Thoracic aorta (tissue), 2 donors: ENCODE data around the gene ATF2. TPM values are rescaled to one million over a fixed set of nuclear protein-coding genes. Genes with fewer than 3 reads are reported as not detected.

Source experiments
- ATAC-seq: fragments of 150-250 bp; one replicate; pipeline ENCODE4 v1.8.0; 2017; ENCODE audit warnings: low read depth; ENCODE audit not compliant: insufficient number of reproducible peaks, low FRiP score
- DNase-seq: peaks from one replicate; pipeline ENCODE4 v3.0.0-alpha.2; 2020; ENCODE audit warnings: low spot score
- H3K27ac ChIP-seq, 2 donors: fragments of 200-600 bp; sonication (generic); 1 replicate in 1 of 2; 2 replicates in 1 of 2; pipeline ENCODE4 v1.5.1; 2016; ENCODE audit warnings: mild to moderate bottlenecking in 2 of 2, moderate library complexity in 2 of 2
- H3K27me3 ChIP-seq: fragments of 200-600 bp; sonication (generic); replicated peaks from 2 replicates; pipeline ENCODE4 v1.6.0; 2016; ENCODE audit warnings: mild to moderate bottlenecking; ENCODE audit not compliant: insufficient read depth
- H3K36me3 ChIP-seq: fragments of 200-600 bp; sonication (generic); one replicate; pipeline ENCODE4 v1.5.1; 2016
- H3K4me1 ChIP-seq, 2 donors: fragments of 200-600 bp; sonication (generic); 1 replicate in 1 of 2; 2 replicates in 1 of 2; pipeline versions ENCODE4 v1.5.1 to v1.6.0; 2016; ENCODE audit warnings: low read depth in 2 of 2, mild to moderate bottlenecking in 1 of 2; ENCODE audit not compliant: control insufficient read depth in 1 of 2
- H3K4me3 ChIP-seq: fragments of 200-600 bp; sonication (generic); 2 replicates; pipeline ENCODE4 v1.5.1; 2016; ENCODE audit warnings: mild to moderate bottlenecking
- H3K9me3 ChIP-seq: fragments of 200-600 bp; sonication (generic); 2 replicates; pipeline ENCODE4 v1.5.1; 2016
- total RNA-seq, 2 donors: library from RNA; depleted of rRNA; stranded (reverse); fragments of >200 nt; gene quantifications; one replicate each; pipeline versions ENCODE4 v1.1.0 to v1.2.3, GENCODE V29; 2016
- TF ChIP-seq, protein P1 (sequence below): fragments of 200-600 bp; sonication (generic); IDR thresholded peaks from one replicate; pipeline ENCODE4 v1.5.1; 2019; ENCODE audit warnings: antibody characterized with exemption

ATF2 gene
- total RNA-seq, 2 donors from 2014 or later, result 58.9 to 62.6 TPM

DNA sequence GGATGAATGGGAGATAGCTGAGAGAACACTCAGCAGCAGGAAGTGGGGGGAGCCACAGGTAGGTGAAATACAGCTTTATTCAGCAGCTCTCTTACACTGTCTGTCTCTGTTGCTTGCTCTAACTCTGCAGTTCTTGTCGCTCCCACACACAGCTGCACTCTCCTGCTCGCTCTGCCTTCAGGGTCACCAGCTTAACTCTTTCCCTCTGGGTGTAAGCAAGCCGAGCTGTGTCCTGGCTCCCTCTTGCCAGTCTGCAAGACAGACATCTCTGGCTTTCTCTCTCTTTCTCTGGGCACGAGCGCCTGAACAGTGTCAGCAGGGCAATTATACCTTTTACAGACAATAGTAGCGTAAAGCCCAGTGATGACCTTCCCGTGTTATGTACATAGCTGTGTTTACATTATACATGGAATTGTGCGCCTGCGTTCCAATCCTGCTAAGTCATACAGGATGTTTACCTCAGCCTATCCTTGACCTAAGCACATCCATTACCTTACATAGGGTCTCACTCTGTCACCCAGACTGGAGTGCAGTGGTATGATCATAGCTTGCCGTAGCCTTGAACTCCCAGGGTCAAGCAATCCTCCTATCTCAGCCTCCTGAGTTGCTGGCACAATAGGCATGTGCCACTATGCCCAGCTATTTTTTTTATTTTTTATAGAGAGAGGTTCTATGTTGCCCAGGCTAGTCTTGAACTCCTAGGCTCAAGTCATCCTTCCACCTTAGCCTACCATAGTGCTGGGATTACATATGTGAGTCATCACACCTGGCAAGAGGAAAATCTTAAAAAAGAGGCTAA is 105.0 kb downstream of the ATF2 start:
- no peaks in the 10 kb centered on the region for H3K9me3 ChIP-seq
- no peak overlapping the region for H3K4me3 ChIP-seq
- no peak for ATAC-seq
- TF ChIP-seq, protein P1, sequence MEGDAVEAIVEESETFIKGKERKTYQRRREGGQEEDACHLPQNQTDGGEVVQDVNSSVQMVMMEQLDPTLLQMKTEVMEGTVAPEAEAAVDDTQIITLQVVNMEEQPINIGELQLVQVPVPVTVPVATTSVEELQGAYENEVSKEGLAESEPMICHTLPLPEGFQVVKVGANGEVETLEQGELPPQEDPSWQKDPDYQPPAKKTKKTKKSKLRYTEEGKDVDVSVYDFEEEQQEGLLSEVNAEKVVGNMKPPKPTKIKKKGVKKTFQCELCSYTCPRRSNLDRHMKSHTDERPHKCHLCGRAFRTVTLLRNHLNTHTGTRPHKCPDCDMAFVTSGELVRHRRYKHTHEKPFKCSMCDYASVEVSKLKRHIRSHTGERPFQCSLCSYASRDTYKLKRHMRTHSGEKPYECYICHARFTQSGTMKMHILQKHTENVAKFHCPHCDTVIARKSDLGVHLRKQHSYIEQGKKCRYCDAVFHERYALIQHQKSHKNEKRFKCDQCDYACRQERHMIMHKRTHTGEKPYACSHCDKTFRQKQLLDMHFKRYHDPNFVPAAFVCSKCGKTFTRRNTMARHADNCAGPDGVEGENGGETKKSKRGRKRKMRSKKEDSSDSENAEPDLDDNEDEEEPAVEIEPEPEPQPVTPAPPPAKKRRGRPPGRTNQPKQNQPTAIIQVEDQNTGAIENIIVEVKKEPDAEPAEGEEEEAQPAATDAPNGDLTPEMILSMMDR, result no peak
- DNase-seq, result no peak
- H3K27ac ChIP-seq, result no peak overlapping the region
- H3K4me1 ChIP-seq, result peaks cover 8 to 11% of the 10 kb centered on the region in 2 donors
- no peaks in the 10 kb centered on the region for H3K36me3 ChIP-seq
- no peaks in the 10 kb centered on the region for H3K27me3 ChIP-seq

DNA sequence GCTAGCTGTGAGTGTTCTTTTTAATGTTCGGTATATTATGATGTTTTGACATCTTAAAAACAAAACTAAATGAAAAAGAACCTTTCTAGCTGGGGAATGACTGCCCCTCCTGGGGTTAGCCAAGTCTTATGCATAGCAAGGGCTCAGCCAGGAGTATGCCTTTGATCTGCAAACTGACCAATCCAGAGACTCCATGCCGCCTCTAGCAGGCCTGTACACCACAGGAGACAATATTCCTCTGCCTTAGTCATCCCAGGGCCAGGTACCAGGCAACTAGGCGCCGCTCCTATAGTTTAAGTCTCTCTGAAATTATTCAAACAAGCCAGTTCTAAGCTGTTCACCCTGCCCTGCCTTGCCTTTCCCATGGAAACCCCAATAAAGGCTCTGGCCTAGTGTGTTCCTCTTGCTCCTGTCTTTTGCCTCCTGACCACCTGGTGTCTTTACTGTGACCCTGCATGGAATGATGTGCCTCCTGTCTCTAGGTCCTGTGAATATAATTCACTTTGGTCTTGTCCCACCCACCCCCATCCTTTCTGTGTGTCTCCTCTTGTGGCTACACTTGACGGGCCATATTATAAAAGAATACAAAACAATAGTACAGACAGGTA is 110.8 kb downstream of the ATF2 start:
- H3K27ac ChIP-seq, result no peak overlapping the region
- H3K27me3 ChIP-seq, result no peaks in the 10 kb centered on the region
- H3K4me3 ChIP-seq, result no peak overlapping the region
- H3K9me3 ChIP-seq, result no peaks in the 10 kb centered on the region
- no peaks in the 10 kb centered on the region for H3K4me1 ChIP-seq
- H3K36me3 ChIP-seq, result no peaks in the 10 kb centered on the region
- TF ChIP-seq, protein P1, result no peak
- ATAC-seq (no peak), DNase-seq (no peak)

DNA sequence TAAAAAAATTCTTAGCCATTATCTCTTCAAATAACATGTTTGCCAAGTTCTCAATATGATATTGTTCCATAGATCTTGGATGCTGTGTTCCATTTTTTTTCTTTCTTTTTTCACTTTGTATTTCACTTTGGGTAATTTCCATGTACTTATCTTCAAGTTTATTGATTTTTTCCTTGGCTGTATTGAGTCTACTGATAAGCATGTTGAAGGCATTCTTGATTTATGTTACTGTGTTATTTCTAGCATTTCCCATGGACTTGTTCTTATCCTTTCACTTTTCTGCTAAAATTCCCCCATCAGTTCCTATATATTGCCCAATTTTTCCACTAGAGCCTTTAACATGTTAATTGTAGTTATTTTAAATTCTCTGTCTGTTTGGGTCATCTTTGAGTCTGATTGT is 112.0 kb downstream of the ATF2 start:
- TF ChIP-seq, protein P1, result no peak
- ATAC-seq (no peak), DNase-seq (no peak)
- Histone ChIP-seq H3K4me1 (no peaks in the 10 kb centered on the region), H3K9me3 (no peaks in the 10 kb centered on the region), H3K4me3 (no peak overlapping the region), H3K36me3 (no peaks in the 10 kb centered on the region), H3K27me3 (no peaks in the 10 kb centered on the region), H3K27ac (no peak overlapping the region)

DNA sequence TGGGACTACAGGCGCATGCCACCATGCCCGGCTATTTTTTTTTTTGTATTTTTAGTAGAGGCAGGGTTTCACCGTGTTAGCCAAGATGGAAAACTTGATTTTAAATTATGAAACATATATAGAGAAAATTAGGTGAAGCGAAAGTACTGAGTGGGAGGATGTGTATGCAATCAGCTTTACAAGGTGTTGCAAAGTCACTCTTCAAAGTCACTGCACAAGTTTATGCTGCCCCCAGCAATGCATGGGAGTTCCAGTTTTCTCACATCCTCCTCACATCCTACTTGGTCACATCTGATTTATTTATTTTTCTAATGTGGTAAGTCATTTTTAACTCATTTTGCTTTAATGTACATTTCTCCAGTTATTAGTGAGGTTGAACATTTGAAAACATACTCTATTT is 113.7 kb downstream of the ATF2 start:
- Histone ChIP-seq H3K4me3 (no peak overlapping the region), H3K4me1 (no peaks in the 10 kb centered on the region)

DNA sequence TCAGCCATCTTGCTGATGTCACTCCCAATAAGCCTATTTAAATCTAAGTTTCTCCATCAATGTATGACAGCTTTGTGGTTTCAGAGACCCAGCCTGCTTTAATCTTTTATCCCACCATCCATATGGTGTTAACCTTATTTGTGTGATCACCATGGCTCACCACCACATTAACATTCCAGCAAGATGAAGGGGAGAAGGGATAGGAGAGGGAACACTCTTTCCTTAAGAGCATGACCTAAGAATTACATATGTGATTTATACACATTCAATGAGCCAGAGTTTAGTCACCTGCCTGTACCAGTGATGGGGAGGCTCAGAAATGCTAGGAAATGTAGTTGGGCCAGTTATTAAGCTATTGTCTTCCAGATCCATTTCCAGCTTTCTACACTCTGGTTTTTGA is 118.3 kb downstream of the ATF2 start:
- Histone ChIP-seq H3K9me3 (no peaks in the 10 kb centered on the region), H3K27me3 (no peaks in the 10 kb centered on the region), H3K4me3 (no peak overlapping the region), H3K36me3 (no peaks in the 10 kb centered on the region), H3K27ac (no peak overlapping the region), H3K4me1 (no peaks in the 10 kb centered on the region)
- ATAC-seq, result no peak
- TF ChIP-seq, protein P1, result no peak
- DNase-seq, result no peak

More for the DNA sequence above, 113.7 kb downstream of the ATF2 start:
- Histone ChIP-seq H3K36me3 (no peaks in the 10 kb centered on the region), H3K9me3 (no peaks in the 10 kb centered on the region), H3K27me3 (no peaks in the 10 kb centered on the region), H3K27ac (no peak overlapping the region)
- TF ChIP-seq, protein P1, result no peak
- DNase-seq, result no peak
- no peak for ATAC-seq
